ENCODE measurements around the gene MAGI2. TPM values are rescaled to one million over a fixed set of nuclear protein-coding genes. Genes with fewer than 3 reads are reported as not detected.

MAGI2 gene
- total RNA-seq, 2 donors from 2014 or later: 0.08 to 0.19 TPM

- Mint-ChIP-seq H3K4me1 (ENCODE audit: low read depth in 2 of 2) (no peaks in the 10 kb centered on the region), H3K36me3 (no peaks in the 10 kb centered on the region), H3K4me3 (no peak overlapping the region), H3K9me3 (peaks cover 7% of the 10 kb centered on the region), H3K27me3 (no peaks in the 10 kb centered on the region), H3K27ac (no peak overlapping the region)
- ATAC-seq (no peak), DNase-seq (ENCODE audit: low spot score) (no peak)
Measured at GRCh38 chr7:79282070-79282694, 171.3 kb downstream of the MAGI2 start.

GRCh38 chr7:79281426-79281825 is 172.0 kb downstream of the MAGI2 start:
- no peak for ATAC-seq
- Mint-ChIP-seq H3K27ac (no peak overlapping the region), H3K4me3 (no peak overlapping the region), H3K27me3 (no peaks in the 10 kb centered on the region), H3K4me1 (ENCODE audit: low read depth in 2 of 2) (no peaks in the 10 kb centered on the region), H3K9me3 (peaks cover 7% of the 10 kb centered on the region), H3K36me3 (no peaks in the 10 kb centered on the region)
- no peak for DNase-seq (ENCODE audit: low spot score)

DNA sequence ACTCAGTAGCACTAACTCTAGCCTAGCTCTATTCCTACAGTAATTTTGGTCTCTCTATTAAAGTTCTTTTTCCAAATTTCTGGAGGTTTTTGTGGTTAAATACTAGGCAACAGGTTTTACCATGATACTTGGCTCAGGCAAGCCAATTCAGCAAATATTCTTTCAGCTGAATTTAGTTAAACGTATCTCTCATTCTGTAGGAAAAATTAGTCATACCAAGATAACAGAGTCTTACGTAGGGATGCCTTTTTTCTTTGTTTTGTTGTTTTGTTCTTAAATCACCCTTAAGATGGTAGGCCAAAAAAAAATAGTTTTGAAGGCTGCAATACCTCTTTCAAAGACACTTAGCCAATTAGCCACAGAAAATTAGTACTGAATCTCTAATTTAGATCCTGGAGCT is 180.5 kb downstream of the MAGI2 start:
- no peak for DNase-seq (ENCODE audit: low spot score)
- no peaks in the 10 kb centered on the region for H3K27me3 Mint-ChIP-seq
- H3K36me3 Mint-ChIP-seq: no peaks in the 10 kb centered on the region
- peaks cover 8% of the 10 kb centered on the region for H3K9me3 Mint-ChIP-seq
- H3K27ac Mint-ChIP-seq: no peak overlapping the region
- no peak overlapping the region for H3K4me3 Mint-ChIP-seq
- no peaks in the 10 kb centered on the region for H3K4me1 Mint-ChIP-seq (ENCODE audit: low read depth in 2 of 2)
- ATAC-seq: no peak

GRCh38 chr7:79272066-79272669 is 181.3 kb downstream of the MAGI2 start:
- Mint-ChIP-seq H3K36me3 (no peaks in the 10 kb centered on the region), H3K4me1 (ENCODE audit: low read depth in 2 of 2) (no peaks in the 10 kb centered on the region), H3K27ac (no peak overlapping the region), H3K4me3 (no peak overlapping the region), H3K9me3 (peaks cover 8% of the 10 kb centered on the region), H3K27me3 (no peaks in the 10 kb centered on the region)
- no peak for DNase-seq (ENCODE audit: low spot score)
- no peak for ATAC-seq

DNA sequence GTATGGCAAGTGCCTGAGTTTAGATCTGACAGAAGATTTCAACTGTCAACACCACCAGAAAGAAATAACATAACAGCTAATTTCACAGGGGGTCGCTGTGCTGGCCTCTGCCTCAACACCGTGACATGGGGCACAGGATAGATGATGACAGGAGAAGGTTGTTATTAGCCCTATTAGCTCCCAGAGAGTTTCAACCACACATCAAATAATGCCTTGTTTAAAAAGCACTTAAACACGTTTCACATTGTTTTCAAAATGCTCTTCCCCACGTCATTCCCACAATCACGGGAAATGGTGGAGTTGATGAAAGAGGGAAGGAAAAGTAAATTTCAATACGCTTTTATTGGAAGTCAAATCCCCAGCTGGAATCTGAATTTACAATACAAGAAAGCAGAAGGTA is 184.7 kb downstream of the MAGI2 start:
- Mint-ChIP-seq H3K27me3 (no peaks in the 10 kb centered on the region), H3K4me3 (no peak overlapping the region), H3K36me3 (no peaks in the 10 kb centered on the region), H3K9me3 (peaks cover 11% of the 10 kb centered on the region), H3K27ac (no peak overlapping the region), H3K4me1 (ENCODE audit: low read depth in 2 of 2) (no peaks in the 10 kb centered on the region)
- ATAC-seq (no peak), DNase-seq (ENCODE audit: low spot score) (no peak)

DNA sequence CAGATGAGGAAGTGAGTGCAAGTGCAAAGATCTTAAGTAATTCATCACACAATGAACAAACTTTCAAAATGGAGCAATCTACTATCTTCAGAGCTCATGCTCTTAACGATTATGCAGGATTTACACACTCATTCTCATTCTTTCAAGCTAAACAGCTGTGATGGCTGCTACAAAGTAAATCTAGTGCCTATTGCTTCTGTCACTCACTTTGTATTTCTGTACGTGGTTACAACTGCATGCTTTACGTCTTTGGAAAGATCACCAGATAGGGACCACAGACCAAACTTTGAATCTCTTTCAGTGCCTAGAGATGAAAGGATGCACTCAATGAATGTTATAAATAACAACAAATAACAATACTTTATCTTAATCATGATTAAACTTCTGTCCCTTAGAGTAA is 194.6 kb downstream of the MAGI2 start:
- ATAC-seq: no peak
- H3K4me1 Mint-ChIP-seq (ENCODE audit: low read depth in 2 of 2): no peaks in the 10 kb centered on the region
- no peaks in the 10 kb centered on the region for H3K36me3 Mint-ChIP-seq
- no peaks in the 10 kb centered on the region for H3K27me3 Mint-ChIP-seq
- DNase-seq (ENCODE audit: low spot score): no peak
- H3K4me3 Mint-ChIP-seq: no peak overlapping the region
- H3K9me3 Mint-ChIP-seq: peaks cover 5% of the 10 kb centered on the region
- H3K27ac Mint-ChIP-seq: no peak overlapping the region

DNA sequence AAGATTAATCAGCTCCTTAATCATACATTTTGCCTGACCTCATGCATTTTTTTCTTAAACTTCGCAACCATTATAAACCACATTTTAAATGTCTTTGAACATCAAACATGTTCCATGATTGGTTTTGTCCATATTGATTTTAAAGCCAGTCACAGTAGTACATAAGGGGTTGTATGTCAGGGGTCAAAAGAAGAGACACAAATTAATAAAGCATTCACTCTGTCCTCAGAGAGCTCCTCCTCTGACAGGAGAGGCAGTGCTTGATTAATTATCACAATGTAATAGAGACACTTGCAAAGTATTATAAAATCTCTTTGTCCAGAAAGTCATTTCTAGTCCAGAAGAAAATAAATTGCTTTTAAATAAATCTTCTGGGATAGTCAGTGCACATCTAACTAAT is 195.5 kb downstream of the MAGI2 start:
- no peaks in the 10 kb centered on the region for H3K4me1 Mint-ChIP-seq (ENCODE audit: low read depth in 2 of 2)
- DNase-seq (ENCODE audit: low spot score) (no peak), ATAC-seq (no peak)
- no peak overlapping the region for H3K27ac Mint-ChIP-seq
- no peaks in the 10 kb centered on the region for H3K27me3 Mint-ChIP-seq
- no peak overlapping the region for H3K4me3 Mint-ChIP-seq
- H3K36me3 Mint-ChIP-seq: no peaks in the 10 kb centered on the region
- H3K9me3 Mint-ChIP-seq: peaks cover 5% of the 10 kb centered on the region

- no peak for ATAC-seq
- no peaks in the 10 kb centered on the region for H3K36me3 Mint-ChIP-seq
- no peak for DNase-seq (ENCODE audit: low spot score)
- no peak overlapping the region for H3K27ac Mint-ChIP-seq
- no peak overlapping the region for H3K4me3 Mint-ChIP-seq
- H3K4me1 Mint-ChIP-seq (ENCODE audit: low read depth in 2 of 2): no peaks in the 10 kb centered on the region
- H3K27me3 Mint-ChIP-seq: no peaks in the 10 kb centered on the region
- H3K9me3 Mint-ChIP-seq: peaks cover 6% of the 10 kb centered on the region
Measured at GRCh38 chr7:79245623-79246249, 207.7 kb downstream of the MAGI2 start.

DNA sequence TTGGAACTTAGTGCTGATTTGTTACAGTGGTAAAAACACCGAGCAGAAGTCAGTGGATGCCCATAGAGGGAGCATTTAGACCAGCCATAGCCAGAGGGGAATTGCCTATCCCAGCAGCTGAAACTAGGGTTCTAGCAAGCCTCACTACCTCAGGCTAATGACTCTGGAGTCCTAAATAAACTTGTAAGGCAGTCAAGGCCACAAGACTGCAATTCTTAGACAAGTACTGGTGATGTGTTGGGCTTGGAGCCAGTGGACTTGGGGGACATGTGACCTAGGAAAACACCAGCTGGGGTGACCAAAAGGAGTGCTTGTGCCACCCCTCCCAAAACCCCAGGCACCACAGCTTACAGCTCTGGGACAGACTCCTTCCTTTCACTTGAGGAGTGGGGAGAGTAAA is 209.0 kb downstream of the MAGI2 start:
- no peaks in the 10 kb centered on the region for H3K36me3 Mint-ChIP-seq
- no peak overlapping the region for H3K27ac Mint-ChIP-seq
- H3K27me3 Mint-ChIP-seq: no peaks in the 10 kb centered on the region
- DNase-seq (ENCODE audit: low spot score) (no peak), ATAC-seq (no peak)
- H3K9me3 Mint-ChIP-seq: peaks cover 8% of the 10 kb centered on the region
- no peaks in the 10 kb centered on the region for H3K4me1 Mint-ChIP-seq (ENCODE audit: low read depth in 2 of 2)
- no peak overlapping the region for H3K4me3 Mint-ChIP-seq

DNA sequence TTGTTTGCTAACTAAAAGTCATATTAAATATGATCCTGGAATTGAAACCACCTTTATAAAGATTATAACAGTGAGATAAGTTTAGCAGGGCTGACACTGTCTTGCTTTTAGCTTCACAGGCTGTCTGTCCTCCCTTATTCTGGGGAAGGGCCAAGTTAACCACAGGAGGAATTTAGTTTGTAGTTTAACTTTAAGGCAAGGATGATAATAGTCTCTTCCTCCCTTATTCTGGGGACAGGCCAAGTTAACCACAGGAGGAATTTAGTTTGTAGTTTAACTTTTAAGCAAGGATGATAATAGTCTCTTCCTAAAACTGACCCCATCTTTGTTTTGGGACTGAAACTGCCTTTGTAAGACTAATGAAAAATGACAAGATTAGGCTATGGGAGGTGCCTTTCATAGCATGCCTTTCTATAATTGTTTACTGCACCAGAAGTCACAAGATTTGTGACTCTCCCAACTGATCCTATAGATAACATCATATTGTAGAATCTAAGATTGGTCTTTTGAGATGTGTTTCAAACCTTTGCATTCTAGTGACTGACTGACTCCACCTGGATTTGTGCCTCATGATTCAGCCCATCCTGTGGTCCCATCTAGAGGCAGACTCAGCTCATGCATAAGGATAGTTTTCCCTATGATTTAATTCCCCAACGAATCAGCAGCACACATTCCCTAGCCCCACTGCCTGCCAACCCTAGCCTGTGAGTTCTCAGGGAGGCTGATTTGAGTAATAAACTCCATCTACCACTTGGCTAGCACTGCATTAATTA is 212.0 kb downstream of the MAGI2 start:
- DNase-seq (ENCODE audit: low spot score) (no peak), ATAC-seq (no peak)
- no peak overlapping the region for H3K27ac Mint-ChIP-seq
- H3K9me3 Mint-ChIP-seq: peaks cover 11% of the 10 kb centered on the region
- no peaks in the 10 kb centered on the region for H3K36me3 Mint-ChIP-seq
- H3K4me1 Mint-ChIP-seq (ENCODE audit: low read depth in 2 of 2): no peaks in the 10 kb centered on the region
- H3K4me3 Mint-ChIP-seq: no peak overlapping the region
- no peaks in the 10 kb centered on the region for H3K27me3 Mint-ChIP-seq

DNA sequence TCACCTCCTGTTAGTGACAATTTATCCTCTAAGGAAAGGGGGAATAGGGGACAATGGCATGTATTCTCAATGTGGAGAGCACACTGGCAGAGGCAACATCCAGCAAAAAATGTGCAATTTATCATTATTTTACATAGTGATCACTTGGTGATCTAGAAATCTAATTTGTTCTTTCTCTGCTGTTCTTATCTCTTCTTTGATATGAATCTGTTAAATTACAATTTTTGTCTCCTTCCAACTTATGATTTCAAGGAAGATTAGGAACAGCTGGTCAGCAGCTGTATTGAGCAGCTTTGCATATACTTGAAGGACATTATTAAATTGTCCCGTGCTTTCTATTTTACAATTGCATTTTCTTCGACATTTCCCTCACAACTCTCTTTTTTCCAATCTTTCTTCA is 213.1 kb downstream of the MAGI2 start:
- Mint-ChIP-seq H3K4me1 (ENCODE audit: low read depth in 2 of 2) (no peaks in the 10 kb centered on the region), H3K27me3 (no peaks in the 10 kb centered on the region), H3K27ac (no peak overlapping the region), H3K9me3 (peaks cover 14% of the 10 kb centered on the region), H3K36me3 (no peaks in the 10 kb centered on the region), H3K4me3 (no peak overlapping the region)
- ATAC-seq: no peak
- no peak for DNase-seq (ENCODE audit: low spot score)

DNA sequence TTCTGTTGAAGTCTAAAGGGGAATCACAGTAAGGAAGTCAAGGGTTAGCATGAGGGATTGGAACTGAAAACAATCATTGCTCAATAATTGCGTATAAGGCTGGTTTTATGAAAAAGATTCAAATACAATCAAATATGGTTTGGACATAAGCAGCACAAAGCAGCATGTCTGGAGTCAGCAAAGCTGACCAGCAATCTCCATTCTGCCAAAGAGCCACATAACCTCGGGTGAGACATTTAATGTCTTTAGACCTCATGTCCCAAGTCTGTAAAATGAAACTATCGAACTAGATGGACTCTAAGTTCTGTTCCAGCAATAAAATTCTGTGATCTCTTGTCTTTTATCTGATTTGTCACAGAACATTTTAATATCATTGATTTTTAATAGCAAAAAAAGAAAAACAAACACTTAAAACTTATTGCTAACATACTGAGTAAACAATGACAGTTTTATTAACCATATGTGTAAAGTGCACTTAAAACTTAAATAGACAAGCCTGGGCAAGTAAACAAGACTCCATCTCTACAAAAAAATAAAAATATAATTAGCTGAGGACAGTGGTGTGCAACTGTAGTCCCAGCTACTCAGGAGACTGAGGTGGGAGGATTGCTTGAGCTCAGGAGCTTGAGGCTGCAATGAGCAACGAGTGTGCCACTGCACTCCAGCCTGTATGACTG is 217.0 kb downstream of the MAGI2 start:
- H3K4me1 Mint-ChIP-seq (ENCODE audit: low read depth in 2 of 2): no peaks in the 10 kb centered on the region
- DNase-seq (ENCODE audit: low spot score) (no peak), ATAC-seq (no peak)
- H3K4me3 Mint-ChIP-seq: no peak overlapping the region
- H3K27ac Mint-ChIP-seq: no peak overlapping the region
- peaks cover 14% of the 10 kb centered on the region for H3K9me3 Mint-ChIP-seq
- H3K27me3 Mint-ChIP-seq: no peaks in the 10 kb centered on the region
- H3K36me3 Mint-ChIP-seq: no peaks in the 10 kb centered on the region

DNA sequence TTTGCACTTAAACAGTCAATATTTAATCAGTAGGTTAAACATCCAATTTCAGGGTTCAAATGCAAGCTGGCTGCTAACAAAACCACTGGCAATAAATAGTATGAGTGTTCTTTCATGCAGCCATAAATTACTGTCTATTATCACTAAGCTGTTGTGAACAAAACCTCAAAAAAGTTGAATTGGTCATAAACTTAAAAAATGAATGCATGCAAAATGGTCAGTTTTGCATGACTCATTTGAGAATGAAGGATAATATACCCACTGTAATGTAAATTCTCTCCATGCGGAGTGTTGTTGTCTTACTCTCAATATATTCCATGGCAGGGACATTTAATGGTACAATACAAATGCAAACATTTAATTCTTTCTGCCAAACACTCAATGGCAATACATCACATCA is 226.4 kb downstream of the MAGI2 start:
- no peaks in the 10 kb centered on the region for H3K36me3 Mint-ChIP-seq
- no peak overlapping the region for H3K4me3 Mint-ChIP-seq
- H3K9me3 Mint-ChIP-seq: peaks cover 9% of the 10 kb centered on the region
- H3K4me1 Mint-ChIP-seq (ENCODE audit: low read depth in 2 of 2): no peaks in the 10 kb centered on the region
- DNase-seq (ENCODE audit: low spot score): no peak
- no peak overlapping the region for H3K27ac Mint-ChIP-seq
- H3K27me3 Mint-ChIP-seq: no peaks in the 10 kb centered on the region
- ATAC-seq: no peak

DNA sequence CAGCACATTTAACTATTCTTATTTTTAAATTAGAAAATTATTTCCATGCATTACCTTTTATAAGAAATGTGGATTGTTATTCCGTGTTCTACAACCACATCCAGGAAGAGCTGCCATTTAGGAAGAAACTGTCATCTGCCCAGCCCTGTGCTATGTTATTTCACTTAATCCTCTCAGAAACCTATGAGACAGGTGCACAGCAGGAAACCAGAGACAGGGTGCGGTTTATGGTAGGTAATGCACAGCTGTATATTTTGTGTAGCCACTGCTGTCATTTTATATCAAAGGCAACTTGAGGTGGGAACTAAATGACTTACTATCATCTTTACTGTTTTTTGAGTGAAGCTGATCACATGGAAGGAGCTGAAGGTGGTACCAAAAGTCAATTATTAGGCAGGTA is 232.3 kb downstream of the MAGI2 start:
- ATAC-seq: no peak

More for the DNA sequence above, 232.3 kb downstream of the MAGI2 start:
- H3K27ac Mint-ChIP-seq: no peak overlapping the region
- peaks cover 4% of the 10 kb centered on the region for H3K9me3 Mint-ChIP-seq
- no peaks in the 10 kb centered on the region for H3K4me1 Mint-ChIP-seq (ENCODE audit: low read depth in 2 of 2)
- no peaks in the 10 kb centered on the region for H3K27me3 Mint-ChIP-seq
- H3K4me3 Mint-ChIP-seq: no peak overlapping the region
- H3K36me3 Mint-ChIP-seq: no peaks in the 10 kb centered on the region
- no peak for DNase-seq (ENCODE audit: low spot score)
